ENCODE results near the gene SAMD15.
"Not testable (repeated sequence)": the region's sequence is repeated elsewhere in the genome, so short reads cannot be mapped to it uniquely, and the experiment has no call there.

SAMD15 gene

GRCh38 chr14:77376771-77377501 lies at the start of gene SAMD15, which contains the start of gene TMED8:
Gene SAMD15 (plus strand): TSS chr14:77377379. CDS start chr14:77377419, 40 bp downstream.
Gene TMED8 (minus strand): TSS chr14:77377094. CDS start chr14:77377053, 41 bp downstream.
- DNase-seq: peak; percentile 94

GRCh38 chr14:77329872-77330271 lies 47.3 kb upstream of the SAMD15 start:
- no peak for DNase-seq

- DNase-seq: no peak
These were observed 41.6 kb upstream of the SAMD15 start for GRCh38 chr14:77335576-77335975.

DNA sequence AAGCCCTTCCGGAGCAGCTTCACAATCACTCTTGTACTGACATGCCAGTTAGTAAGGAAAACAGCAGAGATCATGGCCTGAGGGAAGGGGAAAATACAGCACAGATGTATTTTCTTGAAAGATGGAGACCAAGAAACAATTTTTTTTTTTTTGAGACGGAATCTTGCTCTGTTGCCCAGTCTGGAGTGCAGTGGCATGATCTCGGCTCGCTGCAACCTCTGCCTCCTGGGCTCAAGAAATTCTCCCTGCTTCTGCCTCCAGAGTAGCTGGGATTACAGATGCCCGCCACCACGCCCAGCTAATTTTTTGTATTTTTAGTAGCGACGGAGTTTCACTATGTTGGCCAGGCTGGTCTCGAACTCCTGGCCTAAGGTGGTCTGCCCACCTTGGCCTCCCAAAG lies 39.9 kb upstream of the SAMD15 start:
- not testable (repeated sequence) for DNase-seq

DNA sequence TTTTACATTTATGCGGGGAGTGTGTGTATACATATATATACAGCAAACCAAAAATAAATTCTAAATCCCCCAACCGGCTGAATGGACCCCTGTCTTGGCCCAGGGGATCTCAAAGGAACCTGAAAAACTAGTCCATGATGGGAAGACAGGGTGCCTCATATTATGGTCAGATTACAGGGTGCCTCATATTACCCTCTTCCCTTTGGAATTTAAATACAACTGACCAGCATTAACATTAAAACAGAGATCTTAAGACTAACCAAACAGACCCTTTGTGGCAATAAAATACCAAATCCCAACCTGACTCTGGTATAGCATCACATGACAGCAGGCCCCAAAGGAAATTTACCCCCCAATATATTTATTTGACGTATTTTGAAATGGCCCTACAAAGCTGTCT lies 39.3 kb upstream of the SAMD15 start:
- no peak for DNase-seq

DNA sequence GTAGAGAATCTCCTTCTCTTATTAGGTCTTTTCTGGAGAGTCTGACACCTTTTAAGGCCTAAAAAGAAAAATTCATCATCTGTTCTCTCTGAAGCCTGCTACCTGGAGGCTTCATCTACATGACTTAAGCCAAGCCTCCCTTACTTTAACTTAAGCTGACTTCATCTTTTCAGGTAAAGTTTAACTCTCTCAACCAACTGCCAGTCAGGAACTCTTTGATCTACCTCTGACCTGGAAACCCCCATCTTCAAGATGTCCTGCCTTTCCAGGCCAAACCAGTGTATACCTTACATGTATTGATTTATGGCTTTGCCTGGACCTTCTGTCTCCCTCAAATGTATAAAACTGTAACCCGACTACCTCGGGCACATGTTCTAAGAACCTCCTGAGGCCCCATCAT lies 38.9 kb upstream of the SAMD15 start:
- no peak for DNase-seq

DNA sequence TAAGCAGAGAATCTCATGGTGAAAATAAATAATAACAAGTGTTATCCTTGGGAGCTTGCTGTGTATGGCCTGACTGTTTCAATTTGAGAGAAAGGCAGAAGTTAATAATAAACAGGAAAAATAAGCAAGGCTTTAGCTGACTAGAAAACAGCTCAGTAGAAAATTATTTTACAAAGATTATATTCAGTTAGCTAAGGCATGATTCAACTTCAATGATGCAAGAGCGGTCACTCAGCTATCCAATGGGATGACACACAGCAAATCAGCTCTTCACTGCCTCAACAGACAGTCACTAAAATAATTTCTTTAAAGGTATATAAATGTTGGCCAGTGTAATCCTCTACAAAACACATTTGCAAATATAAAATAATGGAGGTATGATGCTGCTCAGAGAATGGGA lies 37.8 kb upstream of the SAMD15 start:
- no peak for DNase-seq

DNA sequence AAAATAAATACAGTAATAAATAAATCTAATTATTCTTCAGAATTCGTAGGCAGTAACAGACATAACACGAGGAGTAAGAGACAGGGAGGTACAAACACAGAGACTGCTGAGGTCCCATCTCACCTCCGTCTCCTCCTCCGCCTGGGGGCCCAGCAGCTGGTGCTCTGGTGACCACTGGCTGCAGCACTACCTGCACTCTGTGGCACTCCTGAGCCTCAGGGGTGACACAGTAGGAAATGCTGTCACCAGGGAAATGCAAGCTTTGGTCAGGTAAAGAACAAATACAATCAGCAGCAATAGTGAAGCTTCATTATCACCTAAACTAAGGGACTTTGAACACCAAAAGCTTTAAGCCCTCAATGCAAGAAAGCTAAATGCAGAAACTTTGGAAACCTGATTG lies 36.8 kb upstream of the SAMD15 start:
- no peak for DNase-seq

DNA sequence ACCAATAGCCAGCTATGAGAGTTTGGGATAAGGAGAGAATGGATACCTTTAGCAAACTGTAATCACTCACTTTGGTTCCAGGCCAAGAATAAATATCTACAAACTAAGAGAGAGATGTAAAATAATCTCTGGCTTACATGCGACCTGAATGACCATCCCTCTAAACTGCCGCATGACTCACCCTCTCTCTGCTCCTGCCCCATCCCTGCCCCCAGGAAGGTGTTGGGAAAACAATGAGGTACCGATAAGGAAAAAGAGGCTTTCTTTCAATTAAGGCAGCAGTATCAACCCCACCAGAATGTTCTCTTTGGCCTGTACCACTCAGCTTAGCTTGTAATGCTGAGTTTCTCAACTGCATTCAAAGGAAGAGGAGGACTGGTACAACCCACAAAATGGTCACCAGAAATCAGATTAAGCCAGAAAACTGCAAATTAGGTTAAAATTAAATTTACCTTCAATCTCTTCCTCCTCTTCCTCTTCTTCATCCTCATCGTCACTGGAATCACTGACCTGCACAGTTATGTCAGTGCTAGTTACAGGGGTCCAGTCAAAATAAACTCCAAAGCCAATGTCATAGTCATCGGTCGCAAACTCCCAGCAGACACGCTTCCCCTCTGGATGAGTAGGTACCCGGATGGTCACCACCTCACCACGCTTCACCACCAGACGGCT lies 34.3 kb upstream of the SAMD15 start:
- DNase-seq: no peak

DNA sequence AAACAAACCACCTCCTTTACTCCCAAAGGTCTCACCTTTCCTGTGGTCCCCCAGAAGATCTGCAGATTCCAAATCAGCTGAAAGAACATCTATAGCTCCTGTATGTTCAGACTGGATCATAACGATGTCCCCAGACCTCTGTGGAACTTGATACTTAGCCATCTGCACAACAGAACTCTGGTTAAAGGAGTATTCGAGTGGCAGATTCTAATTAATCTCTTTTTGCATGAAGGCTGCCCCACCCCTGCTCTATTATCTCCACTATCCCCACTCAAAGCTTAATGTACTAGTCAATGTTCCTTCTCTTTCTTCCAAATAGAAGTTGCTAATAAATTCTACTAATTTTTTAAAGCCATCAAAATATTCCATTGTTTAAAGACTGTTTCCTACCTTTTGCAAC lies 33.5 kb upstream of the SAMD15 start:
- DNase-seq: no peak

DNA sequence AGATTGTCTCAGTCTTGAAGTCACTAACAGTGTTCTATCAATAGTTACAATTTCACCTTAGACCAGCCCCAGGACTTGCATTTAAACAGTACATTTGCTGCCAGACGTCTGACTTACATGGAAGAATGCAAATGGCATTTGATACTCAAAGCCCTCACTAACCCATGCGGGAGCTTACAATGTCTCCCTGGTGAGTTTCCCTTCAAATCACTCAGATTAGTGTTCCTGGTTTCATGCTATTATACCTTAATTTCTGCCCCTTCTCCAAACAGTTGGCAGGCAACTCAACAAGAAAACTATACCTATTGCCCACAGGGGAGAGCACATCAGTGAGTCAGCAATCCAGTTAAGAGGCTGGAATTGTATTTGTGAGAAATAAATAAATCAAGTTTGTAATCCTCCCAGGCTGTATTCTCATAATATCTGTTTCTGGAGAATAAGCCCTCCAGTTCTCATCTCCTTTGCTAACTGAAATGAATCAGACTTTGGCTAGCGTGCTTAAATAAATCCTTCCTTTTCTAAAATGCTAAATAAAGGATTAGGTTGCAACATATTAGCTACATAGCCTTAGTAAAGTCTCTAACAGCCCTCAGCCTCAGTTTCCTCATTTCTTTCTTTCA lies 32.7 kb upstream of the SAMD15 start:
- DNase-seq: no peak

- DNase-seq: no peak
These were observed 30.7 kb upstream of the SAMD15 start for GRCh38 chr14:77346495-77346894.

- peak; percentile 75 for DNase-seq
These were observed 29.4 kb upstream of the SAMD15 start for GRCh38 chr14:77347751-77348150.

- DNase-seq: no peak
These were observed 23.6 kb upstream of the SAMD15 start for GRCh38 chr14:77353469-77354141.

DNA sequence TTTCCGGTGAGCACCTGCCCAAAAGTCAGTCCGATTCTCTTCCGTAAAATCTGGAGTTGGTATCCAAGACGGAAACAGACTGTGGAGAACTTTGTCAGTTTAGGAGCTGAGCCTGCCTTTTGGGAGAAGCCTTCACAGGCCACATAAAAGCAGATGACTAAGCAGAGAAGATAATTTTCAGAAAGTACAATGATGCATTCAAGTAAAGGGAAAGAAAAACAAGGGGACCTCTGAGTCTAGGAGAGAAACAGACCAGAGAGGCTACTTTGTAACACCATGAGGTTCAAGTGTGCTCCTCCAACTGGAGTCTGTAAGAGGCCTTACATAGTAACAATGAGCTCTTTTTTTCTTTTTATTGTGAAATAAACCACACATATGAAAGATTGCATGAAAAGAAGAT lies 21.4 kb upstream of the SAMD15 start:
- DNase-seq: no peak

GRCh38 chr14:77356899-77357298 lies 20.3 kb upstream of the SAMD15 start:
- no peak for DNase-seq

- no peak for DNase-seq
These were observed 17.6 kb upstream of the SAMD15 start for GRCh38 chr14:77359626-77360025.

GRCh38 chr14:77364146-77364545 lies 13.0 kb upstream of the SAMD15 start:
- DNase-seq: no peak

DNA sequence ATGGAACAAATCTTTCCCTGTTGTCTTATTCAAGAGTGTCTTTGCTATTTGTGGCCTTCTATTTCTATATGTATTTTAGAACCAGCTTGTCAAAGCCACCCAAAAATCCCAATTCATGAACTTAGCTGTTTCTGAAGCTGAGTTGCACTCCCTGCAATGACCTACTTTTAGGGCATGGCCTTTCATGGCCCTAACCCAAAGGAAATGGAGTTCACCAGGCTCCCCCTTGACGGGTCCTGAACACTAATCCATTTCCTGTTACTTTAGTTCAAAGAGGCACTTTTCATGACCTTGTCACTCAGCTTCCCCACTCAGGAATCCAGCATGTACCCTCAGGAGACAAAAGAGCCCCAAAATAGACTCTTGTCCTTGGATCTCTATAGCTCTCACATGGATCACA lies 7.9 kb upstream of the SAMD15 start:
- no peak for DNase-seq

DNA sequence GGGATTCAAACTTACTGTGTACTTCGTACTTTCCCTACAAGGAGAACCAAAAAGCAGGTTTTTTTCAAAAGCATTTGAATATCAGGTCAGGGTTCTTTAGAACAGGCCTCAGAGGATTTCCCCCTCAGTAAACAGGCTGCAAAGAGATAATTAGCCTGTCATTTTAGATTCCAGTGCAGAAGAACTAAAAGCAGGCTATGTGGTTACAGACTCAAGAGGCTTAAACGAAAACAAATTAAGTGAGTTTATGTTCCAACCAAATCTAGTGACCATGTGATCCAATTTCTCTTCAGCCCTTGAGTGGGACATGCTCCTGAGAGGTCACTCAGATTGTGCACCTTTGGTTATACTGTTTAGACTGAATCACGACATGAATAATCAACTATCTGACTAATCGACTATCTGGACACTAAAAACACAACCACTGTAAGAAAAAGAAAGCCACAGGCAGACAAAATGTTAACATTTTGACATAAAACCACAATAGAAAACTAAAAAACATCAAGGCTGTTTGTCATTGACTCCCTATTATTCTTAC lies 4.8 kb upstream of the SAMD15 start:
- peak; percentile 46 for DNase-seq

- DNase-seq: peak; percentile 64
These were observed 1.8 kb upstream of the SAMD15 start for GRCh38 chr14:77375164-77375950.
